DOHH2 (cell line): Measurements from ENCODE around the gene ACTN1.

Source experiments
- H3F3A ChIP-seq: fragments of 200-600 bp; sonication (generic), shearing (Covaris generic); 2 replicates; pipeline ENCODE4 v1.6.0; 2016; ENCODE audit warnings: antibody characterized with exemption, mild to moderate bottlenecking; ENCODE audit not compliant: control insufficient read depth, insufficient read depth
- H3K27ac ChIP-seq: fragments of 200-600 bp; sonication (generic); 2 replicates; pipeline ENCODE4 v1.5.1; 2014; ENCODE audit warnings: low read depth, mild to moderate bottlenecking, low read length, moderate library complexity
- H3K27me3 ChIP-seq: fragments of 200-600 bp; sonication (generic); 2 replicates; pipeline ENCODE4 v1.6.1; 2014; ENCODE audit warnings: mild to moderate bottlenecking, low read length, mixed read lengths; ENCODE audit not compliant: control insufficient read depth
- H3K36me3 ChIP-seq: fragments of 200-600 bp; sonication (generic); 2 replicates; pipeline ENCODE4 v1.6.1; 2014; ENCODE audit warnings: mild to moderate bottlenecking, low read length, moderate library complexity, mixed read lengths; ENCODE audit not compliant: control insufficient read depth
- H3K4me1 ChIP-seq: fragments of 200-600 bp; sonication (generic); 2 replicates; pipeline ENCODE4 v1.6.1; 2014; ENCODE audit warnings: mild to moderate bottlenecking, low read length, mixed read lengths; ENCODE audit not compliant: control insufficient read depth
- H3K4me2 ChIP-seq: fragments of 200-600 bp; sonication (generic); 2 replicates; pipeline ENCODE4 v1.6.0; 2014; ENCODE audit warnings: mild to moderate bottlenecking, low read length, moderate library complexity
- H3K4me3 ChIP-seq: fragments of 200-600 bp; sonication (generic); 2 replicates; pipeline ENCODE4 v1.5.1; 2014; ENCODE audit warnings: mild to moderate bottlenecking, low read length, mixed read lengths
- H3K79me2 ChIP-seq: fragments of 200-600 bp; sonication (generic); 2 replicates; pipeline ENCODE4 v1.6.1; 2014; ENCODE audit warnings: mild to moderate bottlenecking, low read length, mixed read lengths; ENCODE audit not compliant: control insufficient read depth
- H3K9me2 ChIP-seq: fragments of 200-600 bp; sonication (generic); replicated peaks from 2 replicates; pipeline ENCODE4 v1.6.1; 2014; ENCODE audit warnings: mild to moderate bottlenecking, low read length, mixed read lengths; ENCODE audit not compliant: control insufficient read depth
- H3K9me3 ChIP-seq: fragments of 200-600 bp; sonication (generic); 2 replicates; pipeline ENCODE4 v1.6.1; 2014; ENCODE audit warnings: antibody characterized with exemption, low read length, mixed read lengths; ENCODE audit not compliant: control insufficient read depth, insufficient read depth
- H4K20me1 ChIP-seq: fragments of 200-600 bp; sonication (generic); 2 replicates; pipeline ENCODE4 v1.6.0; 2014; ENCODE audit warnings: low read depth, mild to moderate bottlenecking, antibody characterized with exemption, low read length, moderate library complexity; ENCODE audit not compliant: control insufficient read depth, insufficient read depth
- EZH2phosphoT487 ChIP-seq: fragments of 200-600 bp; sonication (generic); IDR thresholded peaks from 2 replicates; pipeline ENCODE4 v1.6.1; 2017; ENCODE audit warnings: borderline replicate concordance, mild to moderate bottlenecking, antibody characterized with exemption, low read length, moderate library complexity, mixed read lengths
- TF ChIP-seq, protein P1 (sequence below): fragments of 200-600 bp; sonication (generic); IDR thresholded peaks from one replicate; pipeline ENCODE4 v1.5.1; 2014; ENCODE audit warnings: antibody characterized with exemption, mild to moderate bottlenecking, low read depth, low read length; ENCODE audit not compliant: poor library complexity, severe bottlenecking

ACTN1 gene

DNA sequence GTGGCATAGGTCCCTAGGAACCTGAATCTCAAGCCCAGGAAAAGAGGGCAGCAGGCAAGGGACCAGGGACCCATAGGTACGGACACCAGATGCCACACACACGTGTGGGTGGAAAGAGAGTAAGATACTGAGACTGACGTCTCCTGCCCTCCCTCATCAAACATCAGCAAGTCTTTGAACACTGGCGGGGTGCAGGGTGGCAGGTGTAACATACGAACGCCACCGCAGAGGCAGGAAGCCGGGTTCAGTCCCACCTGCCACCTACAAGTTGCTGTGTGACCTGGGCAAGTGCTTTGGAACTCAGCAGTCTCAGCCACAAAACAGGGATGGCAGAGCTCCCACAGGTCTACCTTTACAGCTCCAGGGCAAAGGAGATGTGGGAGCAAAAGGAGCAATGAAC lies 11.1 kb downstream of the ACTN1 start:
- no peaks in the 10 kb centered on the region for H3F3A ChIP-seq
- no peaks in the 10 kb centered on the region for H3K9me3 ChIP-seq
- H4K20me1 ChIP-seq = no peaks in the 10 kb centered on the region
- no peak overlapping the region for H3K27ac ChIP-seq
- no peaks in the 10 kb centered on the region; the same call in 1 of the 2 replicates for H3K9me2 ChIP-seq
- 0 out of 2 replicates have a peak, but pooled peaks cover 15% of the 10 kb centered on the region for H3K27me3 ChIP-seq
- no peaks in the 10 kb centered on the region for H3K79me2 ChIP-seq
- H3K4me3 ChIP-seq = no peak overlapping the region
- no peaks in the 10 kb centered on the region for H3K36me3 ChIP-seq
- TF ChIP-seq, protein P1, sequence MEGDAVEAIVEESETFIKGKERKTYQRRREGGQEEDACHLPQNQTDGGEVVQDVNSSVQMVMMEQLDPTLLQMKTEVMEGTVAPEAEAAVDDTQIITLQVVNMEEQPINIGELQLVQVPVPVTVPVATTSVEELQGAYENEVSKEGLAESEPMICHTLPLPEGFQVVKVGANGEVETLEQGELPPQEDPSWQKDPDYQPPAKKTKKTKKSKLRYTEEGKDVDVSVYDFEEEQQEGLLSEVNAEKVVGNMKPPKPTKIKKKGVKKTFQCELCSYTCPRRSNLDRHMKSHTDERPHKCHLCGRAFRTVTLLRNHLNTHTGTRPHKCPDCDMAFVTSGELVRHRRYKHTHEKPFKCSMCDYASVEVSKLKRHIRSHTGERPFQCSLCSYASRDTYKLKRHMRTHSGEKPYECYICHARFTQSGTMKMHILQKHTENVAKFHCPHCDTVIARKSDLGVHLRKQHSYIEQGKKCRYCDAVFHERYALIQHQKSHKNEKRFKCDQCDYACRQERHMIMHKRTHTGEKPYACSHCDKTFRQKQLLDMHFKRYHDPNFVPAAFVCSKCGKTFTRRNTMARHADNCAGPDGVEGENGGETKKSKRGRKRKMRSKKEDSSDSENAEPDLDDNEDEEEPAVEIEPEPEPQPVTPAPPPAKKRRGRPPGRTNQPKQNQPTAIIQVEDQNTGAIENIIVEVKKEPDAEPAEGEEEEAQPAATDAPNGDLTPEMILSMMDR = no peak
- TF ChIP-seq EZH2phosphoT487 = no peak
- no peak overlapping the region for H3K4me2 ChIP-seq
- H3K4me1 ChIP-seq = no peaks in the 10 kb centered on the region

DNA sequence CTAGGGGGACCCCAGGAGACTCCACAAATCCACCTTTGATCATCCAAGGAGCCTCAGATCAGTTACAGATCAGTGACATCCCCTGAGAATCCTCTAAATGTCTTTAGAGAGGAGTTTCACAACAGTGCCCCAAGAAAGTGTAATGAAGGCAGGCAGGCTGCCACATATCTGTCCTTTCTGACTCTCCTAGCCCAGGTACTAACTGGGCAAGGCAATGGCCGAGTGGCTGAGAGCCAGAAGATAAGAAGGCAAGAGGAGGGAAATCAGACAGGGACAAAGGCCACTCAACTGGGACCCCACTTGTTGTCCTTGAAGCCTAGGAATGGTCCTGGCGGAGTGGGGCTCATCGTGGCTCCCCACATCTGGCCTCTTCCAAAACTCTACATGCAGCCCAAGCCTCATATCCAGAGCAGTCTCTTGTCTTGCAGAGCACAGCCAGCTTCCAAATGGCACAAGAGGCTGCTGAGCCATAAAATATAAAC lies 11.6 kb downstream of the ACTN1 start:
- Histone ChIP-seq H3K4me1 (no peaks in the 10 kb centered on the region), H3K27me3 (0 out of 2 replicates have a peak, but pooled peaks cover 15% of the 10 kb centered on the region), H3K79me2 (no peaks in the 10 kb centered on the region), H4K20me1 (no peaks in the 10 kb centered on the region), H3K4me2 (no peak overlapping the region), H3K27ac (no peak overlapping the region), H3K36me3 (no peaks in the 10 kb centered on the region), H3K9me3 (no peaks in the 10 kb centered on the region), H3K9me2 (no peaks in the 10 kb centered on the region; the same call in 1 of the 2 replicates), H3K4me3 (no peak overlapping the region), H3F3A (no peaks in the 10 kb centered on the region)
- no peak for TF ChIP-seq EZH2phosphoT487
- TF ChIP-seq, protein P1 = no peak

DNA sequence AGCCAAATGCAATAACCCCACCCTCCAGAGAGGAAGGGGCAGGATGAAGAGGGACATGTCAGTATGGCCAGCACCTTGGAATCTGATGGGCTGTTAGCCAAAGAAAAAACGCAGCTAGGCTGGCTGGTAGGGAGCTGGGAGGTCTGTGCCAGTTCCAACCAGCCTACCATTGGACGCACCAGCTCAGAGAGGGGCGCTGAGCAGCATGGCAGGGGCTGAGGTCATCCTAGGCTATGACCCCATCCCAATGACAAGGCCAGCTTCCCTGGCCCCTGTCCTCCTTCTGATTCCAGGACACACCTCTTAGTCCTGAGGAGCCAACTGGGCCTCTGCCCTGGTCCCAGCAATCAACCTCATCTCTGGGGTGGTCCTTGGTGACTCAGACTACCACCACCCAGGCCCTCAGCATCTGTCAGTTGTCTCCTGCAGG lies 12.2 kb downstream of the ACTN1 start:
- H3K36me3 ChIP-seq = no peaks in the 10 kb centered on the region

More for the DNA sequence above, 12.2 kb downstream of the ACTN1 start:
- Histone ChIP-seq H3K27me3 (peaks cover 15% of the 10 kb centered on the region; the same call in 1 of the 2 replicates), H4K20me1 (no peaks in the 10 kb centered on the region), H3K4me2 (no peak overlapping the region), H3K27ac (no peak overlapping the region), H3K9me3 (no peaks in the 10 kb centered on the region), H3K4me3 (no peak overlapping the region), H3K79me2 (no peaks in the 10 kb centered on the region), H3K4me1 (no peaks in the 10 kb centered on the region), H3K9me2 (no peaks in the 10 kb centered on the region; the same call in 1 of the 2 replicates), H3F3A (no peaks in the 10 kb centered on the region)
- TF ChIP-seq, protein P1 = no peak
- no peak for TF ChIP-seq EZH2phosphoT487
